HG02678 (cell line): ENCODE measurements around the gene AIMP2.
A peak's percentile ranks its signal among the peaks of the same experiment; 100 is the strongest.
"Not testable (repeated sequence)": the region's sequence is repeated elsewhere in the genome, so short reads cannot be mapped to it uniquely, and the experiment has no call there.

Source experiments
- ATAC-seq: cut with Tn5 transposase; IDR thresholded peaks from one replicate; pipeline ENCODE4 v1.9.1; 2021; ENCODE audit warnings: mild to moderate bottlenecking, moderate library complexity; ENCODE audit not compliant: unreplicated experiment

AIMP2 gene

GRCh38 chr7:6008668-6009611 is at the start of gene AIMP2, which contains the start of gene PMS2:
TSS of gene AIMP2 (plus strand) at chr7:6009272. CDS start at chr7:6009364, 92 bp downstream.
TSS of gene PMS2 (minus strand) at chr7:6009049. CDS start at chr7:6009019, 30 bp downstream.
- ATAC-seq, result peak; percentile 96

DNA sequence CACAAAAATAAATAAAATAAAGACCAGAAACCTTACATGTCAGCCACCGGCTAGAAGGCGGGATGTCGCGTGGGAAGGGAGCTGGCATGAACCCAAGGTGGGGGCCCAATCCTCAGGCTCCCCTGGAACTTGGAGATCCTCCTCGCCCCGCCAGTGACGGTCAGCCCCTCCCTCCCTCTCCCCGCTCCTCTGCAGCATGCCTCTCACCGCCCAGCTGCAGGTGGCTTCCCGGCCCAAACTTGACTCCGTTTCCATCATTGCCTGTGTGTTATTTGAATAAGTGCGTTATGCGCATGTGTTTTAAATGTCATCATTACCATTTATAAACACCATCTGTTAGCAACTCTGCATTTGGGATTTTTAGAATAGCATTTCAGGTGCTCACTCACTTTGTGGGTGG is 45.9 kb upstream of the AIMP2 start:
- not testable (repeated sequence) for ATAC-seq

- ATAC-seq, result not testable (repeated sequence)
These were observed 45.3 kb upstream of the AIMP2 start for GRCh38 chr7:5963810-5964209.

GRCh38 chr7:5970347-5970911 is 38.6 kb upstream of the AIMP2 start, which contains the start of gene RSPH10B:
TSS of gene RSPH10B (minus strand) at chr7:5970689. CDS start at chr7:5967116, 3,573 bp downstream.
- not testable (repeated sequence) for ATAC-seq

DNA sequence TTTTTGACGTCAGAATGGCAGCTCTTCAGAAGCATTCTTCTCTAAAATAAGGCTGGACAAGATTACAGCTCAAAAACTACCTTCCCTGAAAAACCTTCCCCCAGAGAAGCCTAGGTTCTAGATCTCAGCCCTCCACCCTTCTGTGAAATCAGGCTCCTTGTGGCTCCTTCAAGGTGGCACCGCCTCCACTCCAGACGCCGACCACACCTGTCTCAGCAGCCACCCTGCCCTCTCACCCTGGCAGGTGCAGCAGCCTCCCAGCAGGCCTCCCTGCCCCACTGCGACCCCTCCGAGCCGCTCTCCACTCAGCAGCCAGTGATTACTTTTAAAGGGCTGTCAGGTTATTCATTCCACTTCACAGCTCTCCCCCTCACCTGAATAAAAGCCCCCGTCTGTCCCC is 35.5 kb upstream of the AIMP2 start:
- ATAC-seq, result not testable (repeated sequence)

DNA sequence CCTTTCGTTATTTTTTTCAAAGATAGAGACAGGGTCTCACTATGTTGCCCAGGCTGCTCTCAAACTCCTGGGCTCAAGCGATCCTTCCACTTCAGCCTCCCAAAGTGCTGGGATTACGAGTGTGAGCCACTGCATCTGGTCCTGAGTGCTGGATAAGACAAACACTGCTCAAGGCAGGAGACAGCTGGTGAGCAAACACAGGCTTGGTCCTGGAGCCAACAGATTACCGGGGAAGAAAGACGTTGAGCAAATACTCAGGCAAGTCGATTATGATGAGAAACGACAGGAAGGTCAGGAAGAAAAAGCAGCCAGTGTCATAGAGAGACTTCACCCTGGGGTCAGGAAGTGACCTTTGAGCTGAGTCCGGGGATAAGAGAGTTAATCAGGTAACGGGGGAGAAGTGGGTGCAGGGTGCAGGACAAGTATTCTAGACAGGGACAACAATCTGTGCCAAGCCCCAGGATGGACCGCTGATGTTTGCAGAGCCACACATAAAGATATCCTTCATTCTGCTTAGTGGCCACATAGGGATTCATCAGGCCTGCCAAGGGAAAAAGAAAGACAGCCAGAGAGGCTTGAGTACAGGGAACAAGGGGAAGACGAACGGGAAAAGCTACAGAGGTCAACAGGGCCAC is 29.3 kb upstream of the AIMP2 start:
- ATAC-seq, result not testable (repeated sequence)

DNA sequence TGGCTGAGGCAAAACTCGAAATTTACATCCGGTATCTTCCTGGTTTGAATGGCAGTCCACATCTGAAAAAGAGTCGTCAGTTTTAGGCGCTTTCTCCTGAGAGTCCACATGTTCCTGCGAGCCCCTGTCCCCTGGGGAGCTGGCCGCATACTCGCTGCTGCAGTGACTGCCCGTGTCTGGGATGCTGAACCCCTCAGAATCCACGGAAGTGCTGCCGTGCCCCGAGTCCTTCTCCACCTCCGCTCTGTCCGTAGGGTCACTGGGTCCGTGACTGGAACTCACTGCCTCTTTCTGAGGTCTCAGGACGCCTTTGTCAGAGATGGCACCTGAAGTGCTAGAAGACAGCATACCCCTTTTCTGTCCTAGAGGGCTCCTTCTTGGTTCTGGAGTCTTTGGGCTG is 22.0 kb upstream of the AIMP2 start:
- not testable (repeated sequence) for ATAC-seq

- no peak for ATAC-seq
These were observed 11.8 kb upstream of the AIMP2 start for GRCh38 chr7:5997210-5997808.

DNA sequence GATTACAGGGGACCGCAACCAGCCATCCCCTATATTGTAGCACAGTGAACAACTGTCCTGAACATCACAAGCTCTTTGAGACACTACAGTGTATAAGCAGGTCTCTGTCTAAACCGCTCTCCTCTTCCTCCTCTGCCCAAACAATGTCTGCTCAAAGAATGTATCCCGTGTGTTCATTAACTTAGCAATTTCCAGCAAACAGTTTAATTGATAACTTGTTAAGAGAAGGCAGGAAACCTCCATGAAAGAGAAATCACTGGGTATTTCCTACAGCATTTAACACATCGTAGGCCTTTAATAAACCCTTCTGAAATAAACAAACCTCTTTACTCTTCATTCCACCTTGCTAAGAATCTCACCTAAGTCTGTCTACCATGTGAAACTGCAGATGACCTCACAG is 1.7 kb upstream of the AIMP2 start:
- ATAC-seq, result no peak

DNA sequence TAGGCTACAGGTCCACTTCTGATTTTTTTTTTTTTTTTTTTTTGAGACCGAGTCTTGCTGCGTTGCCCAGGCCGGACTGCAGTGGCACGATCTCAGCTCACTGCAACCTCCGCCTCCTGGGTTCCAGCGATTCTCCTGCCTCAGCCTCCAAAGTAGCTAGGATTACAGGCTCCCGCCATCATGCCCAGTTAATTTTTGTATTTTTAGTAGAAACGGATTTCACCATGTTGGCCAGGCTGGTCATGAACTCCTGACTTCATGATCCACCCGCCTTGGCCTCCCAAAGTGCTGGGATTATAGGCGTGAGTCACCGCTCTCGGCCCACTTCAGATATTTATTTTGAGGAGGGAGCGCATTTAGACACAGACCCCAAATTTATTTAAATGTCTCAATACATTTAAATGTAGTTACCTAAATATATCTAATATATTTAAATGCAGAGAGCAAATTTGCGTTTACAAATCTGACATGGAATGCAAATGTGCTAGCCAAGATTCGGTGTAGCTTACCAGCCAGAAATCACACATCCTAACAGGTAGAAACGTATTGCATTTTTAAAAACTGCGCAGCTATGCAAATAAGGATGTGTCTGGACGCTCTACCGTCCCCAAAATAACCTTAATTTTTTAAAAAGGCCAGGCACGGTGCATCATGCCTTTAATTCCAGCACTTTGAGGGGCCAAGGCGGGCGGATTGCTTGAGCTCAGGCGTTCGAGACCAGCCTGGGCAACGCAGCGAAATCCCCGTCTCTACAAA is 1.1 kb upstream of the AIMP2 start:
- not testable (repeated sequence) for ATAC-seq

- ATAC-seq, result not testable (repeated sequence)
These were observed 1.3 kb downstream of the AIMP2 start for GRCh38 chr7:6010370-6010769.

GRCh38 chr7:6011541-6011940 is 2.5 kb downstream of the AIMP2 start:
- no peak for ATAC-seq

GRCh38 chr7:6012355-6013104 is 3.5 kb downstream of the AIMP2 start:
- ATAC-seq, result no peak

DNA sequence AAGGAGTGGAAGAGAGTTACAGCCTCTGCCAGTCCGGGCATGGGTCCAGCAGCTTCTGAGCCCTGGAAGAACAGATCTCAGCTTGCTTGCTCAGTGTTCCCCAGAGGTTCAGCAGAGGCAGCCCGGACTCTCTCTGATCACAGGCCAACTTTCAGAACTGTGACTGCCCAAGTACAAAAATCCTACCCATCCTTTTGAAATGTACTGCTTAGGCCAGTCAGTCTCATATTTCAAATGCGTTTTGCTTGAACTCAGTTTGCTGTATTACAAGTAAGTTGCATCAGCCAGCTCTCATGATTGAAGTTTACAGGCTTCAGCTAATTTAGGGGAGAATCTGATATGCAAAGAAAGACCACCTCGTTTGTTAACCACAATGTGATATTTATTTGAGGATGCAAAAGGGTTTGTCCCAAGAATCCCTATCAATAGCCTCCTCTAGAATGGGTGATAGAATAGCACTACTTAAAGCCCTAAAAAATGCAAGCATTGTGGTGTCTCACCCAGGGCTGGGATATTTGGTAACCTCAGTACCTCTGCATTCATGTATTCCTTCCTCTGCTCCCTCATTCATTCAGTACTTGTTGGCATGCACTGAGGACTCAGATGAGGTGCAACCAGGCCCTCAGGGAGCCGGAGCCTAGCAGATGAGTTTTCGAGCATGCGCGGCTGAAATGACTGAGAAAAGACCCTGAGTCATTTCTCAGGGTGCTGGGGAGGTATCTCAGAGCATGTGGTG is 7.0 kb downstream of the AIMP2 start:
- ATAC-seq, result no peak

DNA sequence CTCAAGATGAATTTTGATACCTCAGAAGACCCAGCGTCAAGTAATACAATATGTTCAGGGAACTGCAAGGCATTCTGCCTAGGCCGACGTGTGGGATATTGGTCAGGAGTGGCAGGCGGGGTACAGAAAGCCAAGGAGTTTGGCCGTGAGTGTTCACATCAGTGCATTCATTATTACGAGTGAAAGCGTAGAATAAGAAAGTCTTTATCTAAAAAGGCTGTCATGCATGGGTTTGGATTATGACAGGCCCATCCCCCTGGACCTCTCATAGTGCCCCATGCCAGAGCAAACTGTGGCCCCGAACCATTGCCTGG is 7.5 kb downstream of the AIMP2 start:
- no peak for ATAC-seq

GRCh38 chr7:6020371-6021286 is 11.6 kb downstream of the AIMP2 start:
- no peak for ATAC-seq

DNA sequence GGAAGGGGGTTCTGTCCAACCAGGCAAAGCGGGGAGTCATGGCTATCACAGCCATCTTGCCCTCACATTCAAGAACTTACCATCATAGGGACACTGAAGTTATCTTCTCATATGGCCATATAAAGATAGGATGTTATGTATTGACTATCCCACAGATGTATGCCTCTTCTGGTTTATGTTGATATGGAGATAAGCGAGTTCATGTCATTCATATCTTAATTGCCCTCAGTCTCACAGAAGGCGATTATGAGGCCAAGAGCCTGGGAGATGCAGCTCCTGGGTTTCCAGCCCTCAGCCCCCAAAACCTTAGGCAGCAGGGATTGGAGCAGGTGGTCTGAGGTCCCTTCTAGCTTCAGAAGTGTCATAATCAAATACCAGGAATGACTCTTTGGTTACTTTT is 13.6 kb downstream of the AIMP2 start:
- no peak for ATAC-seq

GRCh38 chr7:6023974-6024435 is 14.9 kb downstream of the AIMP2 start:
- ATAC-seq, result no peak
